ENCODE data around the gene CNIH2. TPM values are rescaled to one million over a fixed set of nuclear protein-coding genes. Genes with fewer than 3 reads are reported as not detected.
A peak's percentile ranks its signal among the peaks of the same experiment; 100 is the strongest.

The CNIH2 gene
- total and polyA plus RNA-seq, 4 donors = 0.18 to 1.1 (median 0.75) TPM; not detected in 1

- H3K36me3 ChIP-seq (ENCODE audit: control insufficient read depth in 1 of 2, insufficient read depth in 2 of 2, low read length in 1 of 2) = no peaks in the 10 kb centered on the region
- intact Hi-C loops (cut with DNase I) = no loop called here
- peak; percentile 88 to 92 for DNase-seq
- peak; percentile 79 for ATAC-seq (ENCODE audit: low FRiP score)
- no peaks in the 10 kb centered on the region for H3K27me3 ChIP-seq (ENCODE audit: control insufficient read depth in 1 of 2, insufficient read depth in 2 of 2, low read length in 1 of 2)
- WGBS, 2 donors = 11 to 13% methylated on average over 36 of the region's 36 CpGs
- peak overlapping the region in 1 of 2 donors; percentile 59 for H3K27ac ChIP-seq (ENCODE audit: low read depth in 1 of 2, low read length in 2 of 2)
- H3K4me1 ChIP-seq (ENCODE audit: control insufficient read depth in 1 of 2, insufficient read depth in 2 of 2, low read length in 2 of 2) = no peaks in the 10 kb centered on the region
- H3K9me3 ChIP-seq (ENCODE audit: control insufficient read depth, low read length) = no peaks in the 10 kb centered on the region
- H3K4me3 ChIP-seq (ENCODE audit: low read length in 2 of 2) = peak overlapping the region; percentile 6 to 23
Measured at GRCh38 chr11:66289548-66290329, 11.8 kb downstream of the CNIH2 start.

GRCh38 chr11:66290330-66290621 lies 12.3 kb downstream of the CNIH2 start:
- H3K4me1 ChIP-seq (ENCODE audit: control insufficient read depth in 1 of 2, insufficient read depth in 2 of 2, low read length in 2 of 2) = no peaks in the 10 kb centered on the region
- 87 to 96% methylated on average over 2 of the region's 2 CpGs for WGBS, 2 donors

GRCh38 chr11:66291303-66291705 lies 13.3 kb downstream of the CNIH2 start:
- H3K27me3 ChIP-seq (ENCODE audit: control insufficient read depth in 1 of 2, insufficient read depth in 2 of 2, low read length in 1 of 2) = no peaks in the 10 kb centered on the region

More at GRCh38 chr11:66290330-66290621, 12.3 kb downstream of the CNIH2 start:
- intact Hi-C loops (cut with DNase I) = no loop called here
- no peak overlapping the region for H3K4me3 ChIP-seq (ENCODE audit: low read length in 2 of 2)
- no peaks in the 10 kb centered on the region for H3K27me3 ChIP-seq (ENCODE audit: control insufficient read depth in 1 of 2, insufficient read depth in 2 of 2, low read length in 1 of 2)
- no peaks in the 10 kb centered on the region for H3K9me3 ChIP-seq (ENCODE audit: control insufficient read depth, low read length)
- no peak for ATAC-seq (ENCODE audit: low FRiP score)
- no peak overlapping the region for H3K27ac ChIP-seq (ENCODE audit: low read depth in 1 of 2, low read length in 2 of 2)
- DNase-seq = no peak
- no peaks in the 10 kb centered on the region for H3K36me3 ChIP-seq (ENCODE audit: control insufficient read depth in 1 of 2, insufficient read depth in 2 of 2, low read length in 1 of 2)

GRCh38 chr11:66291706-66292542 lies 13.9 kb downstream of the CNIH2 start, which contains the start of gene TMEM151A:
TMEM151A (plus strand) TSS chr11:66291894; CDS start chr11:66292014, 120 bp downstream.
- Histone ChIP-seq H3K27ac (ENCODE audit: low read depth in 1 of 2, low read length in 2 of 2) (no peak within 1 kb of the TSS), H3K27me3 (ENCODE audit: control insufficient read depth in 1 of 2, insufficient read depth in 2 of 2, low read length in 1 of 2) (no peaks in the 10 kb centered on the region), H3K4me1 (ENCODE audit: control insufficient read depth in 1 of 2, insufficient read depth in 2 of 2, low read length in 2 of 2) (no peaks in the 10 kb centered on the region), H3K4me3 (ENCODE audit: low read length in 2 of 2) (peak within 1 kb of the TSS; percentile 10 to 23), H3K36me3 (ENCODE audit: control insufficient read depth in 1 of 2, insufficient read depth in 2 of 2, low read length in 1 of 2) (no peaks in the 10 kb centered on the region), H3K9me3 (ENCODE audit: control insufficient read depth, low read length) (no peaks in the 10 kb centered on the region)
- ATAC-seq (ENCODE audit: low FRiP score) (no peak), DNase-seq (peak in 1 of 2 donors; percentile 50)
- intact Hi-C loops (cut with DNase I) = no loop called here
- 1 to 2% methylated on average over 58 to 95 of the region's 95 CpGs for WGBS, 2 donors

More at GRCh38 chr11:66291303-66291705, 13.3 kb downstream of the CNIH2 start:
- Histone ChIP-seq H3K4me3 (ENCODE audit: low read length in 2 of 2) (no peak overlapping the region), H3K9me3 (ENCODE audit: control insufficient read depth, low read length) (no peaks in the 10 kb centered on the region), H3K4me1 (ENCODE audit: control insufficient read depth in 1 of 2, insufficient read depth in 2 of 2, low read length in 2 of 2) (no peaks in the 10 kb centered on the region), H3K36me3 (ENCODE audit: control insufficient read depth in 1 of 2, insufficient read depth in 2 of 2, low read length in 1 of 2) (no peaks in the 10 kb centered on the region), H3K27ac (ENCODE audit: low read depth in 1 of 2, low read length in 2 of 2) (no peak overlapping the region)
- WGBS, 2 donors = 17 to 19% methylated on average over 13 to 16 of the region's 16 CpGs
- DNase-seq = peak in 1 of 2 donors; percentile 57
- intact Hi-C loops (cut with DNase I) = no loop called here
- no peak for ATAC-seq (ENCODE audit: low FRiP score)

- no peak for DNase-seq
- no peaks in the 10 kb centered on the region for H3K4me1 ChIP-seq (ENCODE audit: control insufficient read depth in 1 of 2, insufficient read depth in 2 of 2, low read length in 2 of 2)
- ATAC-seq (ENCODE audit: low FRiP score) = no peak
- H3K9me3 ChIP-seq (ENCODE audit: control insufficient read depth, low read length) = no peaks in the 10 kb centered on the region
- intact Hi-C loops (cut with DNase I) = no loop called here
- no peaks in the 10 kb centered on the region for H3K36me3 ChIP-seq (ENCODE audit: control insufficient read depth in 1 of 2, insufficient read depth in 2 of 2, low read length in 1 of 2)
- H3K4me3 ChIP-seq (ENCODE audit: low read length in 2 of 2) = no peak overlapping the region
- 60 to 62% methylated on average over 17 of the region's 17 CpGs for WGBS, 2 donors
- no peaks in the 10 kb centered on the region for H3K27me3 ChIP-seq (ENCODE audit: control insufficient read depth in 1 of 2, insufficient read depth in 2 of 2, low read length in 1 of 2)
- no peak overlapping the region for H3K27ac ChIP-seq (ENCODE audit: low read depth in 1 of 2, low read length in 2 of 2)
Measured at GRCh38 chr11:66292543-66293332, 14.8 kb downstream of the CNIH2 start.

GRCh38 chr11:66293352-66293751 lies 15.4 kb downstream of the CNIH2 start:
- no peak overlapping the region for H3K27ac ChIP-seq (ENCODE audit: low read depth in 1 of 2, low read length in 2 of 2)
- no peaks in the 10 kb centered on the region for H3K27me3 ChIP-seq (ENCODE audit: control insufficient read depth in 1 of 2, insufficient read depth in 2 of 2, low read length in 1 of 2)
- no peak for DNase-seq
- ATAC-seq (ENCODE audit: low FRiP score) = no peak
- 79 to 82% methylated on average over 4 of the region's 4 CpGs for WGBS, 2 donors
- no peaks in the 10 kb centered on the region for H3K4me1 ChIP-seq (ENCODE audit: control insufficient read depth in 1 of 2, insufficient read depth in 2 of 2, low read length in 2 of 2)
- H3K4me3 ChIP-seq (ENCODE audit: low read length in 2 of 2) = no peak overlapping the region
- H3K9me3 ChIP-seq (ENCODE audit: control insufficient read depth, low read length) = no peaks in the 10 kb centered on the region
- no peaks in the 10 kb centered on the region for H3K36me3 ChIP-seq (ENCODE audit: control insufficient read depth in 1 of 2, insufficient read depth in 2 of 2, low read length in 1 of 2)
- intact Hi-C loops (cut with DNase I) = no loop called here

- 82% methylated on average over 29 to 30 of the region's 30 CpGs for WGBS, 2 donors
- H3K27me3 ChIP-seq (ENCODE audit: control insufficient read depth in 1 of 2, insufficient read depth in 2 of 2, low read length in 1 of 2) = no peaks in the 10 kb centered on the region
Measured at GRCh38 chr11:66293777-66294625, 16.0 kb downstream of the CNIH2 start.

More at GRCh38 chr11:66293777-66294625, 16.0 kb downstream of the CNIH2 start:
- Histone ChIP-seq H3K9me3 (ENCODE audit: control insufficient read depth, low read length) (no peaks in the 10 kb centered on the region), H3K27ac (ENCODE audit: low read depth in 1 of 2, low read length in 2 of 2) (no peak overlapping the region), H3K4me3 (ENCODE audit: low read length in 2 of 2) (no peak overlapping the region), H3K4me1 (ENCODE audit: control insufficient read depth in 1 of 2, insufficient read depth in 2 of 2, low read length in 2 of 2) (no peaks in the 10 kb centered on the region), H3K36me3 (ENCODE audit: control insufficient read depth in 1 of 2, insufficient read depth in 2 of 2, low read length in 1 of 2) (no peaks in the 10 kb centered on the region)
- no peak for ATAC-seq (ENCODE audit: low FRiP score)
- intact Hi-C loops (cut with DNase I) = no loop called here
- DNase-seq = no peak

Data from aorta (tissue), 5 donors.